ENCODE measurements around the gene DPH2. TPM values are rescaled to one million over a fixed set of nuclear protein-coding genes. Genes with fewer than 3 reads are reported as not detected.

DPH2 gene
- total and polyA plus RNA-seq, 2 of the 8 experiments (the other 6 are each of a cell fraction or from before 2014, with no cell fraction given), result 64.9 to 92.1 TPM

DNA sequence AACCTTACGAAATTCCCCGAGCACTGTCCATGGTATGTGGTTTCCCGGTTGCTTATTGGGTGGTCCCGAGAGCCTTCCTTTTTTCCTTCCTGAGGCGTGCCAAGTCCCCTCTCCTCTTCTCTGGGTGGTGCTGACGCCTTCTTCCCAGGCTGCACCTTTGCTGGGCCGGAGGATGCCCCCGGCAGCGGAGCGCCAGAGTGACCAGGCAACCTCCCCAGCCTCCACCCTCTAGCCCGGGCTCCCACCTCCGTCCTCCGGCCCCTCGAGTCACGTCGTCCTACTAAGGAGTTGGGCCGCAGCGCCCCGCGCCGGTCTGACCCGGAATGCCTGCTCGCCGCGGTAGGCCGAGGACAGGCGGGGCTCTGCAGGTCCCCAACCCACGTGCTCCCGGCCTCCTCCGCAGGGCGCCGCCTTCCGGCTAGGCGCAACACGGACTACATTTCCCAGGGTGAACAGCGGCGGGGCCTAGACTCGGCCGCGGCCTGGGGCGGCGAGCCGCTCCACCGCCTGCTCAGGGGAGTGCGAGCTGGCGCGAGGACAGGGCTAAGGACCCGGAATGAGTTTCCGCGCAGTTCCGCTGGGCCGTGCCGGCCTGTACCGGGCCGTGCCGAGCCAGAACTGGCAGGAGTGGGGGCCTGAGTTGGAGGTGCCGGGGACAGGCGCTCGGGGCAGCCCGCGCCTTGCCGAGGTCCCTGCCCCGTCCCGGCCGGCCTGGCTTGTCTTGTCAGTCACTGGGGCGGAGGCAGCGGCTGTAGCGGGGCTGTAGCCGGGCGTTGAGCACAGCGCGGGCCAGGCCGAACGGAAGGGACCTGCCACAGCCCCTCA, 23.4 kb upstream of the DPH2 start, which contains the start of gene IPO13 (continued):
- TF ChIP-seq SP2 (IDR thresholded peaks at IDR 0.05; ENCODE audit: low read length) (no peak), KDM1A (IDR thresholded peaks at IDR 0.05; ENCODE audit: borderline replicate concordance, low read length) (peak; percentile 26; the same call in 1 of the 2 replicates), SIN3A (conservative IDR thresholded peaks at IDR 0.05 in 1 of 2, IDR thresholded peaks at IDR 0.05 in 1 of 2; ENCODE audit: low read depth in 1 of 2, low read length in 2 of 2) (peak; percentile 82 to 92; a peak in 2 of 4 replicates), MAFK (IDR thresholded peaks at IDR 0.05; ENCODE audit: low read depth, low read length) (no peak), CTCF (IDR thresholded peaks at IDR 0.05; ENCODE audit: control extremely low read depth in 1 of 3, insufficient read depth in 1 of 3, low read depth in 1 of 3, low read length in 3 of 3) (peak; percentile 75 to 85 (median 82)), POLR2AphosphoS5 (IDR thresholded peaks at IDR 0.05; ENCODE audit: low read depth, low read length) (peak; percentile 38; the same call in 1 of the 2 replicates), USF2 (IDR thresholded peaks at IDR 0.05; ENCODE audit: low read length) (peak; percentile 87), ZNF274 (IDR thresholded peaks at IDR 0.05; ENCODE audit: borderline replicate concordance, extremely low read depth, low read length) (no peak), RNF2 (IDR thresholded peaks at IDR 0.05; ENCODE audit: borderline replicate concordance, low read depth, low read length, missing control alignments, poor library complexity, severe bottlenecking) (no peak), BRCA1 (IDR thresholded peaks at IDR 0.05; ENCODE audit: low read depth, low read length) (no peak), SP1 (IDR thresholded peaks at IDR 0.05; ENCODE audit: low read depth, low read length) (peak; percentile 9; the same call in 1 of the 2 replicates), JUN (IDR thresholded peaks at IDR 0.05; ENCODE audit: low read depth, low read length) (no peak), EGR1 (IDR thresholded peaks at IDR 0.05; ENCODE audit: borderline replicate concordance, low read depth, low read length) (no peak), KDM5A (IDR thresholded peaks at IDR 0.05; ENCODE audit: low read length) (no peak), RAD21 (IDR thresholded peaks at IDR 0.05 in 1 of 2, conservative IDR thresholded peaks at IDR 0.05 in 1 of 2; ENCODE audit: low read depth in 2 of 2, low read length in 2 of 2) (peak; percentile 71 to 77), BCL11A (IDR thresholded peaks at IDR 0.05; ENCODE audit: low read depth in 2 of 2, low read length in 2 of 2) (no peak), SRF (IDR thresholded peaks at IDR 0.05; ENCODE audit: low read depth, low read length) (no peak), NRF1 (IDR thresholded peaks at IDR 0.05; ENCODE audit: low read depth, low read length) (no peak), ASH2L (IDR thresholded peaks at IDR 0.05; ENCODE audit: low read length) (peak; percentile 66)

All from H1 (cell line).